ENCODE data around the gene ULK2.

DNA sequence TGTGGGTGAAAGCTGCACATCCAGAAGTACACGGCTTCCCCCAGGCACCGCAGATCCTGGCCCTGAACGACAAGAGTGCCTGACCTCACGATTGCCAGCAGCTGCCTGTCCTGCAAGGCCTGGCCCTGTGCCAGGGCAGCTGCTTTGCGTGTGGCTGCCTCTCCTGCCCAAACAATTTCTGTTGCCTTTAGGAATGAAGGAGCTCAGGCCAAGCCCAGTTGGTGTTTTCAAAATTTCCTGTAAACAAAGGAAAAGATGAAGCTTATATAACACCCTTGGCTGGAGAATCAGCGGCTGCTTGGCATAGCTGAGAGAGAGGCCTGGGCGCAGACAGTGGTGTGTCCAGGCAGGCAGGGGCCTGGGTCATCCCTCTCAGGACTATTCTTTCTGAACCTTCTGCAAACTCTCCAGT, 139.6 kb downstream of the ULK2 start:
- no peak for TF ChIP-seq POLR2A (IDR thresholded peaks at IDR 0.05; ENCODE audit: extremely low read depth, insufficient read length)
- TF ChIP-seq, protein P1, sequence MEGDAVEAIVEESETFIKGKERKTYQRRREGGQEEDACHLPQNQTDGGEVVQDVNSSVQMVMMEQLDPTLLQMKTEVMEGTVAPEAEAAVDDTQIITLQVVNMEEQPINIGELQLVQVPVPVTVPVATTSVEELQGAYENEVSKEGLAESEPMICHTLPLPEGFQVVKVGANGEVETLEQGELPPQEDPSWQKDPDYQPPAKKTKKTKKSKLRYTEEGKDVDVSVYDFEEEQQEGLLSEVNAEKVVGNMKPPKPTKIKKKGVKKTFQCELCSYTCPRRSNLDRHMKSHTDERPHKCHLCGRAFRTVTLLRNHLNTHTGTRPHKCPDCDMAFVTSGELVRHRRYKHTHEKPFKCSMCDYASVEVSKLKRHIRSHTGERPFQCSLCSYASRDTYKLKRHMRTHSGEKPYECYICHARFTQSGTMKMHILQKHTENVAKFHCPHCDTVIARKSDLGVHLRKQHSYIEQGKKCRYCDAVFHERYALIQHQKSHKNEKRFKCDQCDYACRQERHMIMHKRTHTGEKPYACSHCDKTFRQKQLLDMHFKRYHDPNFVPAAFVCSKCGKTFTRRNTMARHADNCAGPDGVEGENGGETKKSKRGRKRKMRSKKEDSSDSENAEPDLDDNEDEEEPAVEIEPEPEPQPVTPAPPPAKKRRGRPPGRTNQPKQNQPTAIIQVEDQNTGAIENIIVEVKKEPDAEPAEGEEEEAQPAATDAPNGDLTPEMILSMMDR (IDR thresholded peaks at IDR 0.05; ENCODE audit: low read depth, low read length), result no peak

Data from NB4 (cell line).